HG03097 (cell line): ENCODE results near the gene RUBCN.
A peak's percentile ranks its signal among the peaks of the same experiment; 100 is the strongest.
"Not testable (repeated sequence)": the region's sequence is repeated elsewhere in the genome, so short reads cannot be mapped to it uniquely, and the experiment has no call there.

Experiments
- ATAC-seq: cut with Tn5 transposase; IDR thresholded peaks from one replicate; pipeline ENCODE4 v1.9.1; 2021; ENCODE audit not compliant: unreplicated experiment, low FRiP score

RUBCN gene

GRCh38 chr3:197736010-197736490 is 654 bp downstream of the RUBCN start:
- no peak for ATAC-seq

- ATAC-seq: peak; percentile 43
Observed at GRCh38 chr3:197734667-197735318, 1.9 kb downstream of the RUBCN start.

DNA sequence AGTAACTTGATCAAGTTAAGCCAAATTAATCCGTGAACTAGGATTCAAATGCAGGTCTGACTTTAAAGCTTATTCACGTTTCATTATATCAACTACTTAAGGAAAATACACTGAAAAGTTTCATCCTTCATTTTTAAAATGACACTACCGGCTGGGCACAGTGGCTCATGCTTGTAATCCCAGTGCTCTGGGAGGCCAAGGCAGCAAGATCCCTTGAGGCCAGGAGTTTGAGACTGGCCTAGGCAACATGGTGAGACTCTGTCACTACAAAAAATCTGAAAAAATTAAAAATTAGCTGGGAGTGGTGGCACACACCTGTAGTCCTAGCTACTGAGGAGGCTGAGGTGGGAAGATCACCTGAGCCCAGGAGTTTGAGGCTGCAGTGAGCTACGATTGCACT is 3.7 kb downstream of the RUBCN start:
- ATAC-seq: no peak

DNA sequence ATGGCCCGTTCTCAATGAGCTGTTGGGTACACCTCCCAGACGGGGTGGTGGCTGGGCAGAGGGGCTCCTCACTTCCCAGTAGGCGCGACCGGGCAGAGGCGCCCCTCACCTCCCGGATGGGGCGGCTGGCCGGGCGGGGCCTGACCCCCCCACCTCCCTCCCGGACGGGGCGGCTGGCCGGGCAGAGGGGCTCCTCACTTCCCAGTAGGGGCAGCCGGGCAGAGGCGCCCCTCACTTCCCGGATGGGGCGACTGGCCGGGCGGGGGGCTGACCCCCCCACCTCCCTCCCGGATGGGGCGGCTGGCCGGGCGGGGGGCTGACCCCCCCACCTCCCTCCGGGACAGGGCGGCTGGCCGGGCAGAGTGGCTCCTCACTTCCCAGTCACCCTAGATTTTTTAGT is 5.2 kb downstream of the RUBCN start:
- not testable (repeated sequence) for ATAC-seq

DNA sequence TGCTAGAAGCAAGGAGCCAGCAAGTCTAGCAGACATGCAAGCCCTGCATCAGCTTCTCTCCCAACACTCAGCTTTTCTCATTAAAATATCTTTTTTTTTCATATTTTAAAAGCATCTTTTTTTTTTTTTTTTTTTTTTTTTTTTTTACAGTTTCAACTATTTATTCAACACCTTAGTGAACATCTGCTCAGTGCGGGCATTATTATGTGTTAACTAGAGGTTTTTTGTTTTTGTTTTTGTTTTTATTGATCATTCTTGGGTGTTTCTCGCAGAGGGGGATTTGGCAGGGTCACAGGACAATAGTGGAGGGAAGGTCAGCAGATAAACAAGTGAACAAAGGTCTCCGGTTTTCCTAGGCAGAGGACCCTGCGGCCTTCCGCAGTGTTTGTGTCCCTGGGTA is 5.9 kb downstream of the RUBCN start:
- not testable (repeated sequence) for ATAC-seq

DNA sequence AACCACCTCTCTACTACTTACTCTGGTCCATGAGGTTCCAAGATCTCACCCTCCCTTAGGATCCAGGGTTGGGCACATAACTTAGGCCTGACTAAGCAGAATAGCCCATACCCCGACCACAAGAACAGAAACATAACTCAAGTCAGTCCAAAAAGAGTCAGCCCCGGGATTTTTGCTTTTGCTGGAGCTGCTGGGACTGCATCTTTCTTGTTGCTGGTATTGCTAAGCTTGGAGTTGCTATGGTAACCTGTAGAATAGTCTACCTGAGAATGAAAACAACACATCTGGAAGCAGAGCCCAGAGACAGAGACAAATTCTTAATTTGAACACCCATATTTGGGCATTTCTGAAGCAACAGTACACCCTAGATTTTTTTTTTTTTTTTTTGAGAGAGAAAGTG is 6.5 kb downstream of the RUBCN start:
- no peak for ATAC-seq

- no peak for ATAC-seq
Observed at GRCh38 chr3:197728487-197728886, 8.2 kb downstream of the RUBCN start.

DNA sequence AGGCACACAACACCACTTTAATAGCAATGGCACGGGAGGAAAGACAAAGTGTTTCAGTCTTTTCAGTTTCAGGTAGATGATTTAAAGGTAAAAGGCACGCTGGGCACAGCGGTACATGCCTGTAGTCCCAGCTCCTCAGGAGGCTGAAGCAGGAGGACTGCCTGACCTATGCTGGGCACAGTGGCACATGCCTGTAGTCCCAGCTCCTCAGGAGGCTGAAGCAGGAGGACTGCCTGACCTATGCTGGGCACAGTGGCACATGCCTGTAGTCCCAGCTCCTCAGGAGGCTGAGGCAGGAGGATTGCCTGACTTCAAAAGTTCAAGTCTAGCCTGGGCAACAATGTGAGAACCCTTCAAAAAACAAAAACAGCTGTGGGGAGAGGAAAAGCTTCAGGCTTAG is 8.8 kb downstream of the RUBCN start:
- not testable (repeated sequence) for ATAC-seq

DNA sequence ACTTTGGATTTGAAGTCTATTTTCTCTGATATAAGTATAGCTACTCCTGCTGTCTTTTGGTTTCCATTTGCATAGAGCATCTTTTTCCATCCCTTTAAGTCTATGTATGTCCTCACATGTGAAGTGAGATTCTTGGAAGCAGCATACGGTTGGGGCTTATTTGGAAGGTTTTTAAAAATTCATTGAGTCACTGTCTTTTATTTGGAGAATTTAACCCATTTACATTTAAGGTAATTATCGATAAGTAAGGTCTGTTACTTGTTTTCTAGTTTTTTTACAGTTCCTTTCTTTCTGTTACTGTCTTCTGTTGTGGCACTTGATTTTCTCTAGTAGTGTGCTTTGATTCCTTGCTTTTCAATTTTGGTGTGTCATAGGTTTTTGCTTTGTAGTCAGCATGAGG is 14.0 kb downstream of the RUBCN start:
- no peak for ATAC-seq

- no peak for ATAC-seq
Observed at GRCh38 chr3:197720694-197721093, 16.0 kb downstream of the RUBCN start.

GRCh38 chr3:197718891-197719290 is 17.8 kb downstream of the RUBCN start:
- no peak for ATAC-seq

GRCh38 chr3:197714251-197714650 is 22.5 kb downstream of the RUBCN start:
- ATAC-seq: no peak

- ATAC-seq: no peak
Observed at GRCh38 chr3:197713477-197713822, 23.3 kb downstream of the RUBCN start.

DNA sequence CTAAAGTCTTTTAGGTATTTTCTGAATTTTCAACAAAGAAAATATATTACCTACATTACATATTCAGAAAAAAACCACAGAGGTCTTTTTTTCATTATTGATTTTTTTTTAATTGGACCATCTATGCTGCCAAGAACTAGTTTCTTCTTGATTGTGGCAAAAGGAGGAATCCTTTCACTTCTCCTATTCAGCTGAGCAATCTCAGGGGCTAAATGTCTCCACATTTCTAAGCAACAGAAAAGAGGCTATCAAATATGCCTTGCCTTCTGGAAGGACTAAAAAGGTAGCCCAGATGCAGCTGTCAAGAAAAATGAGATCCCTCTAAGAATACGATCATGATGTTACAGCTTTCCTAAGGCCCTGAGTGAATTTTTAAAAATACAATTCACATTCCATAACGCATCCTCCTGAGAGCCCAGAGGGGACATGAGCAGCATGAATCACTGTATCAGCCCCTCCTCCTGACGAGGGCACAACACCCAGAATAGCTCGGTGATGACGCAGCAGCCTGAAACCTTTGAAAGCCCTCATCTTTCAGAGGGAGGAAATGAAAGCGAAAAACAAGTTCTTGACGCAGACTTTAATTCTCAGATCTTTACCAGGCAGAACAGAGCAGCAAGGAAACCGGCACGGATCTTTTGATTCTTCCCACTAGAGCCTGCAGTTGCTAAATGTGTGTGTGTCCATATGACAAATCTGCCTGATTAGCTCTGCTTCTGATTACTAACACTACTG is 24.6 kb downstream of the RUBCN start:
- ATAC-seq: peak; percentile 82

DNA sequence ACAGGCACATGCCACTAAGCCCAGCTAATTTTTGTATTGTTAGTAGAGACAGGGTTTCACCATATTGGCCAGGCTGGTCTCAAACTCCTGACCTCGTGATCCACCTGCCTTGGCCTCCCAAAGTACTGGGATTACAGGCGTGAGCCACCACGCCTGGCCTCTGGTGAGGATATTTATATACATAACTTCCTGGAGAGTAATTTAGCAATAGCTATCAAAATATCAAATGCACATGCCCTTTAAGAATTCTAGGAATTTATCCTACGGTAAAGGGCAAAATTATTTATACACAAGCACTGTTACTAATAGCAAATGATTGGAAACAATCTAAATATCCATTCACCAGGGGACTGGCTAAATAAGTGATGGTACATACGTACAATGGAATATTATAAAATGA is 25.7 kb downstream of the RUBCN start:
- not testable (repeated sequence) for ATAC-seq

DNA sequence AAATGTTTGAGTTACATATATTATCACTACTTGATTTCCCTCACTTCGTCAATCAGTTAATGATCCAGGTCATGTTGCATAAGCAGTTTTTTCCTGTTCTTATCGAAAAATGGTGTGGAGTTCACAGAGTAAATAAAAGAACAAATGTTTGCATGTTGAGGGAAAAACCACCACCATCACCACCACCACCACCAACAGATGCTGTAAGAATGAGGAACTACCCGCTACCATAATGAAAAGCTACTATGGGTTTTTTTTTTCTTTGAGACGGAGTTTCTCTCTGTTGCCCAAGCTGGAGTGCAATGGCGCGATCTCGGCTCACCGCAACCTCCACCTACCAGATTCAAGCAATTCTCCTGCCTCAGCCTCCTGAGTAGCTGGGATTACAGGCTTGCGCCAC is 27.6 kb downstream of the RUBCN start:
- ATAC-seq: no peak

DNA sequence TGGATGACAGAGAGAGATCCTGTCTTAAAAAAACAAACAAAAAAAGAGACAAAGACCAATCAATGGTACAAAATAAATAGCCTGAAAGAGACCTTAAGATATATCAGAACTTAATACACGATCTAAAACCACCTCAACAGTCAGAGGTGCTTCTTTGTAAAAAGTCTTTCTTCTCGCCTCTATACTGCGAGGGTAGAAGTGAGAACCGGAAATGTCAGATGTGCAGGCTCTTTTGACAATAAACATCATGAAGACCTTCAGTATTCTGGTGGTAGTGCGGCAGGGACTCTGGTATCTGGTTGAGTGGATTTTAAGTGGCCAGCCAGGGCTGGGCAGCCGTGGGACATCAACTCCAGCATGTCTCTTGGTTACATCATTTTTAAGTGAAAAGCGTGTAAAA is 30.0 kb downstream of the RUBCN start:
- no peak for ATAC-seq

GRCh38 chr3:197701841-197702240 is 34.9 kb downstream of the RUBCN start:
- ATAC-seq: no peak

DNA sequence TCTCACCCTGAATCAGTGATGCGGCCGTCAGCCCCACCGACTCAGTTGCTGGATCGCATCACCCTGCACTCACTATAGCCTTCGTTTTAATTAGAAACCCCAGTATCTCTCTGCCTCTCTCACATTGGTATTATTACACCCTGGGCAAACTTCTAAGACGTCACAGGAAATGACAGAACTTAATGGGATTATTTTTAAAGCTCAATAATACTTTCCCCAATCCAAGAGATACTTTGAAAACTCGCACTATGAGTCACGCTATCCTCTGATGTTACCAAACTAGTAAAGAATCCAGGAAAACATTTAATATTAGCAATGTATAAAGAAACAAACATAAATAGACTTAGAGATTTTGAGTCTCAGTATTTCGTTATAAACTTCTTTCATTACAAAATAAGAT is 36.6 kb downstream of the RUBCN start:
- no peak for ATAC-seq

- ATAC-seq: no peak
Observed at GRCh38 chr3:197697355-197697754, 39.3 kb downstream of the RUBCN start.

DNA sequence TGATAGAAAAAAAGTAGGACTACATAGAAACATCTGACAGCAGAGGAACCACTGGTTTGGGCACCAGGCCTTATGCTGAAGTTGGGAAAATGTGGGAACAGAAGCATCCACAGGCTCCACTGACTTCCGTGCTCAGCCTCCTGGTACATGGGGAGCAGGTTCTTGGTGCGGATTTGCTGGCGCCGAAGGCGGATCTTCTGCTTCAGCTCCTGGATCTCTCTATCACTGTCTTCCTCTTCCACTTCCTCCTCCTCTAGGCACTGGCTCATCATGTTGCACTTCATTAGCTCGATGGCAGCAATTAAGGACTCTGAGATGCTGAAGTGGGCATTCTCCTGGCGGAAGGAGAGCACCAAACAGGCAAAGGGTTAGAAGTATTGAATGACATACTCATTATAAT is 42.5 kb downstream of the RUBCN start:
- ATAC-seq: no peak

DNA sequence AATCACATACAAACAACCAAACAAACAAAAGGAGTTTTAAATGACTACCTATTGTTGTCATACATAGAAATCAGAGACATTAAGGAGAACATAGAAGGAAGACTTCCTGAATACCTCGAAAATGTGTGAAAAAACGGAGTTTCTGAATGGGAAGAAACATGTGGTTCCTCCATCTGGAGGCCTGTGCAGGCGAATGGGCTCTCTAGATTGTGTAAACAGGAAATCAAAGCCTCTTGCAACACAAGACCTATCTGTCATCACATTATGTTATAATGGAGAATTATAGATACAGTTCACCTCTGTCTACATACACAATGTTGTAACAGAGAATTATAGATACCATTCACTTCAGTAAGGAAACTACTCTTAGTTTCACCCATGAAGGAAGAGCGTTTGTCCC is 44.1 kb downstream of the RUBCN start:
- no peak for ATAC-seq
